GM06990 (cell line): Measurements from ENCODE around the gene SEC22A.

Source experiments
- DNase-seq: peaks from one replicate; pipeline ENCODE4 v3.0.0-alpha.2; 2011; ENCODE audit not compliant: insufficient read length; ENCODE audit errors: extremely low read depth
- H3K27me3 ChIP-seq: replicated peaks from 2 replicates; pipeline ENCODE4 v1.6.0; 2011; ENCODE audit warnings: low read length; ENCODE audit not compliant: control insufficient read depth, insufficient read depth
- H3K36me3 ChIP-seq: 2 replicates; pipeline ENCODE4 v1.5.1; 2011; ENCODE audit warnings: low read length; ENCODE audit not compliant: control insufficient read depth, insufficient read depth
- H3K4me3 ChIP-seq: replicated peaks from 2 replicates; pipeline ENCODE4 v1.5.1; 2011; ENCODE audit warnings: low read depth, mild to moderate bottlenecking, control low read depth, low read length
- TF ChIP-seq, protein P1 (sequence below): IDR thresholded peaks from 2 replicates; pipeline ENCODE4 v1.5.1; 2011; ENCODE audit warnings: low read length, control low read depth, mild to moderate bottlenecking, inconsistent platforms; ENCODE audit not compliant: insufficient read depth, poor library complexity, severe bottlenecking

Gene SEC22A

GRCh38 chr3:123281929-123282328, 80.2 kb downstream of the SEC22A start:
- Histone ChIP-seq H3K4me3 (no peak overlapping the region), H3K36me3 (no peaks in the 10 kb centered on the region), H3K27me3 (no peaks in the 10 kb centered on the region)
- no peak for DNase-seq
- TF ChIP-seq, protein P1, sequence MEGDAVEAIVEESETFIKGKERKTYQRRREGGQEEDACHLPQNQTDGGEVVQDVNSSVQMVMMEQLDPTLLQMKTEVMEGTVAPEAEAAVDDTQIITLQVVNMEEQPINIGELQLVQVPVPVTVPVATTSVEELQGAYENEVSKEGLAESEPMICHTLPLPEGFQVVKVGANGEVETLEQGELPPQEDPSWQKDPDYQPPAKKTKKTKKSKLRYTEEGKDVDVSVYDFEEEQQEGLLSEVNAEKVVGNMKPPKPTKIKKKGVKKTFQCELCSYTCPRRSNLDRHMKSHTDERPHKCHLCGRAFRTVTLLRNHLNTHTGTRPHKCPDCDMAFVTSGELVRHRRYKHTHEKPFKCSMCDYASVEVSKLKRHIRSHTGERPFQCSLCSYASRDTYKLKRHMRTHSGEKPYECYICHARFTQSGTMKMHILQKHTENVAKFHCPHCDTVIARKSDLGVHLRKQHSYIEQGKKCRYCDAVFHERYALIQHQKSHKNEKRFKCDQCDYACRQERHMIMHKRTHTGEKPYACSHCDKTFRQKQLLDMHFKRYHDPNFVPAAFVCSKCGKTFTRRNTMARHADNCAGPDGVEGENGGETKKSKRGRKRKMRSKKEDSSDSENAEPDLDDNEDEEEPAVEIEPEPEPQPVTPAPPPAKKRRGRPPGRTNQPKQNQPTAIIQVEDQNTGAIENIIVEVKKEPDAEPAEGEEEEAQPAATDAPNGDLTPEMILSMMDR: no peak

DNA sequence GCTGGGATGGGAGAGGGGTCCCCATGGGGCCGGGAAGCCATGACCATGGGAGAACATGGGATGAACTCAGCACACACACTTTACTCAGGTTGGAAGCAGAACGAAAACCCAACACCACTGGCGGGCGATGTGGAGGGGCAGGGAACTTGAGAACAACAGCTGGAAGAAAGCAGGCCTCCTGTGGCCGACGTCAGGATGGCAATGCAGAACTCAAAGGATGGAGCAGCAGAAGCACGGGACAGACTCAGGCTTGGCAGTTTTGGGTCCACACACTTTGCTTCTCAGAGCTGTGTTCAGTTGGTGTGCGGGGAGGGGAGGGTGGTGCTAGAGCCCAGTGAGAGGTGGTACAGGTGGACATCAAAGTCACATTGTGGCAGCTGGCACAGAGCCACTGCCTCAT, 80.7 kb downstream of the SEC22A start:
- no peak for DNase-seq
- Histone ChIP-seq H3K36me3 (no peaks in the 10 kb centered on the region), H3K27me3 (no peaks in the 10 kb centered on the region), H3K4me3 (no peak overlapping the region)
- TF ChIP-seq, protein P1: no peak

DNA sequence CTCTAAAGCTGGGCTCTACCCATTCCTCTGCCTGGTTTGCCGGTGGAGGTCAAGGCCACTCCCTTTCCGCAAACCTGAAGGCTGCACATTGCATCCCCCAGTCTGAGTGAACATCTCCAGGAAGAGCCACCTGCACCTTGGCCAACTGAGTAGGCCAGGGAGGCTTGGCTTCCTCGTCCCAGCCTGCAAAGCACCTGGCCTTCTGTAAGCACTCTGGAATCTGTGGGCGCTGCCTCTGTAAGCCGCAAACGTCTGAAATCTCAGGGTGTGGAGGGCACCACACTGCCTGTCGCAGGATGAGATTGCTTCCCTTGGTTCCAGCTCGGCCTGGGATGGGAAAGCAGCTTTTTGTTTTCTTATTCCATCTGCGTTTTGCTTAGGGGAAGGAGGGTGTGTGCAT, 81.3 kb downstream of the SEC22A start:
- DNase-seq: no peak
- H3K36me3 ChIP-seq: no peaks in the 10 kb centered on the region
- H3K27me3 ChIP-seq: no peaks in the 10 kb centered on the region
- TF ChIP-seq, protein P1: no peak
- H3K4me3 ChIP-seq: no peak overlapping the region

GRCh38 chr3:123283657-123284398, 82.1 kb downstream of the SEC22A start:
- Histone ChIP-seq H3K4me3 (no peak overlapping the region), H3K36me3 (no peaks in the 10 kb centered on the region), H3K27me3 (no peaks in the 10 kb centered on the region)
- no peak for DNase-seq
- TF ChIP-seq, protein P1: no peak

DNA sequence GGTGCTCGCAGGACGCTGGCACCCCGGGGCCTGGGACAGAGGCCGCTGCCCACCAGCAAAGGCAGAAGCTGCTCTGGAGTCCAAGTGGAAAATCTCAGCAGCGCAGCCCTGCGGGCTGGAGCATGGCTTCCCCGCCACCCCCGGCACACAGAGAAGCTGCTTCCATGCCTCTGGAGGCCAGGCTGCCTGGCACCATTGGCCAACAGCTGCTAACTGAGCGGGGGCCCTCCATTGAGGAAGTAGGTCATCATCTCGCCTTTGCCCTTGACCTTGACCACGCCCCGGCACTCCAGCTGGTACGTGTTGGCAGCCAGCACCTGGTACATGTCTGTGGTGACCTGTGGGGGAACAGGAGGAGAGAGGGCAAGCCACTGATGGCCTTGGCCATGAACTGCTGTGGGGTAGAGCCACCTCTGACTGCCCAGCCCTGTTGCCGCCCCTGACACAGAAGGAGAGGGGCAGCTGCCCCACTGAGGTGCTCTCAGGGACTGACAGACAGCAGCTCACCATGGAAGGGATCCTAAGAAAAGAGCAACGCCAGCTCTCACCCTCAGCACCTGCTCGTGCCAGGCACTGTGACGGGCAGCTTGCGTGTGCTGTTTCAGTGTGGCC, 82.8 kb downstream of the SEC22A start:
- Histone ChIP-seq H3K4me3 (no peak overlapping the region), H3K27me3 (no peaks in the 10 kb centered on the region; the same call in 1 of the 2 replicates)
- TF ChIP-seq, protein P1: no peak

More for the DNA sequence above, 82.8 kb downstream of the SEC22A start:
- DNase-seq: no peak
- no peaks in the 10 kb centered on the region for H3K36me3 ChIP-seq
